Breast epithelium (tissue), 4 donors: ENCODE data around the gene MRPL21. TPM values are rescaled to one million over a fixed set of nuclear protein-coding genes. Genes with fewer than 3 reads are reported as not detected.

Experiments
- DNase-seq, 2 donors: peaks; one replicate each; pipeline ENCODE4 v3.0.0-alpha.2; 2019; ENCODE audit warnings: low spot score in 2 of 2
- H3K27ac ChIP-seq, 2 donors: fragments of 200-600 bp; sonication (generic) in 1 of 2; one replicate each; pipeline ENCODE4 v1.5.1; 2016 to 2019; ENCODE audit warnings: mild to moderate bottlenecking in 1 of 2
- H3K27me3 ChIP-seq, 2 donors: fragments of 200-600 bp; sonication (generic) in 1 of 2; one replicate each; pipeline versions ENCODE4 v1.5.1 to v1.6.0; 2017 to 2019; ENCODE audit warnings: control low read depth in 1 of 2, mild to moderate bottlenecking in 1 of 2
- H3K36me3 ChIP-seq: fragments of 200-600 bp; one replicate; pipeline ENCODE4 v1.5.1; 2019
- H3K4me1 ChIP-seq, 2 donors: fragments of 200-600 bp; sonication (generic); one replicate each; pipeline ENCODE4 v1.5.1; 2016 to 2019; ENCODE audit warnings: control low read depth in 1 of 2
- H3K4me3 ChIP-seq, 3 donors: fragments of 200-600 bp; sonication (generic); 1 replicate in 2 of 3; 2 replicates in 1 of 3; pipeline ENCODE4 v1.5.1; 2016 to 2019; ENCODE audit warnings: mild to moderate bottlenecking in 3 of 3, moderate library complexity in 2 of 3
- H3K9me3 ChIP-seq, 2 donors: fragments of 200-600 bp; sonication (generic) in 1 of 2; one replicate each; pipeline ENCODE4 v1.5.1; 2016 to 2019; ENCODE audit warnings: control low read depth in 1 of 2
- POLR2A ChIP-seq: fragments of 450-650 bp; IDR thresholded peaks from one replicate; pipeline ENCODE4 v1.6.1; 2016; ENCODE audit warnings: antibody characterized with exemption, mild to moderate bottlenecking, moderate library complexity
- POLR2AphosphoS5 ChIP-seq, 3 donors: sonication (generic); formaldehyde crosslinking; IDR thresholded peaks; one replicate each; pipeline ENCODE4 v1.6.1; 2017; ENCODE audit warnings: antibody characterized with exemption in 3 of 3
- intact Hi-C: fragments of 100-400 bp; cut with DNase I; formaldehyde crosslinking; loops from one replicate; pipeline ENCODE4 v1.15.1; 2023; ENCODE audit warnings: low total_unique reads
- total RNA-seq, 3 donors: library from RNA; depleted of rRNA; stranded (reverse); fragments of >200 nt; gene quantifications; one replicate each; pipeline ENCODE4 v1.1.0, GENCODE V29; 2016
- TF ChIP-seq, protein P1 (sequence below), 3 donors: fragments of 450-650 bp; IDR thresholded peaks; one replicate each; pipeline ENCODE4 v1.5.1; 2016 to 2017; ENCODE audit warnings: antibody characterized with exemption in 3 of 3, mild to moderate bottlenecking in 3 of 3, moderate library complexity in 3 of 3

Gene MRPL21
- total RNA-seq, 3 donors from 2014 or later, result 44.3 to 89.1 (median 51.7) TPM

DNA sequence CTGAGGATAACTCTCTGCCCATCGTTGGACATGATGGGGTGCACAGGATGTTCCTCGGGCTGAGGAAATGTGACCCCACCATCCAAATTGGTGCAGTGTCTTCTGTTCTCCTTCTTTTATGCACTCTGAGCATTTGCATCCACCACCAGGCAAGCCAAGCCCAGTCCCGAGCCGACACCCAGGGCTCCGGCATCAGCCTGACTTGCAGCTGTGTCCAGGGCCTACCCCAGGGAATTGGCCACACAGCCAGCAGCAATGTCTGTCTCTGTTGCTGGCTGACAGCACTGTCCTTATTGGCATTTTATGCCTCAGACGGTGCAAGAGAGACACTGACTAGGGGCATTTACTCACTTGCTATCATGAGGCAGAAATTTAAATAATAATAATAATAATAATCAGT, 36.6 kb downstream of the MRPL21 start:
- no peak overlapping the region for H3K4me3 ChIP-seq
- H3K4me1 ChIP-seq, result no peaks in the 10 kb centered on the region
- intact Hi-C loops, result no loop called here
- no peak for TF ChIP-seq POLR2A
- TF ChIP-seq, protein P1, sequence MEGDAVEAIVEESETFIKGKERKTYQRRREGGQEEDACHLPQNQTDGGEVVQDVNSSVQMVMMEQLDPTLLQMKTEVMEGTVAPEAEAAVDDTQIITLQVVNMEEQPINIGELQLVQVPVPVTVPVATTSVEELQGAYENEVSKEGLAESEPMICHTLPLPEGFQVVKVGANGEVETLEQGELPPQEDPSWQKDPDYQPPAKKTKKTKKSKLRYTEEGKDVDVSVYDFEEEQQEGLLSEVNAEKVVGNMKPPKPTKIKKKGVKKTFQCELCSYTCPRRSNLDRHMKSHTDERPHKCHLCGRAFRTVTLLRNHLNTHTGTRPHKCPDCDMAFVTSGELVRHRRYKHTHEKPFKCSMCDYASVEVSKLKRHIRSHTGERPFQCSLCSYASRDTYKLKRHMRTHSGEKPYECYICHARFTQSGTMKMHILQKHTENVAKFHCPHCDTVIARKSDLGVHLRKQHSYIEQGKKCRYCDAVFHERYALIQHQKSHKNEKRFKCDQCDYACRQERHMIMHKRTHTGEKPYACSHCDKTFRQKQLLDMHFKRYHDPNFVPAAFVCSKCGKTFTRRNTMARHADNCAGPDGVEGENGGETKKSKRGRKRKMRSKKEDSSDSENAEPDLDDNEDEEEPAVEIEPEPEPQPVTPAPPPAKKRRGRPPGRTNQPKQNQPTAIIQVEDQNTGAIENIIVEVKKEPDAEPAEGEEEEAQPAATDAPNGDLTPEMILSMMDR (IDR thresholded peaks at IDR 0.05), result no peak
- TF ChIP-seq POLR2AphosphoS5 (IDR thresholded peaks at IDR 0.05), result no peak
- no peaks in the 10 kb centered on the region for H3K27me3 ChIP-seq
- H3K27ac ChIP-seq, result no peak overlapping the region
- peaks cover 4 to 6% of the 10 kb centered on the region in 2 donors for H3K9me3 ChIP-seq
- no peaks in the 10 kb centered on the region for H3K36me3 ChIP-seq
- no peak for DNase-seq

- Histone ChIP-seq H3K27ac (no peak overlapping the region), H3K4me3 (no peak overlapping the region), H3K9me3 (peaks cover 4 to 6% of the 10 kb centered on the region in 2 donors), H3K4me1 (no peaks in the 10 kb centered on the region), H3K36me3 (no peaks in the 10 kb centered on the region), H3K27me3 (no peaks in the 10 kb centered on the region)
- intact Hi-C loops, result no loop called here
- TF ChIP-seq, protein P1 (IDR thresholded peaks at IDR 0.05), result no peak
- TF ChIP-seq POLR2A (no peak), POLR2AphosphoS5 (IDR thresholded peaks at IDR 0.05) (no peak)
- no peak for DNase-seq
Measured at GRCh38 chr11:68865241-68865640, 38.4 kb downstream of the MRPL21 start.

- intact Hi-C loops, result no loop called here
- Histone ChIP-seq H3K27ac (no peak overlapping the region), H3K9me3 (peaks cover 4 to 6% of the 10 kb centered on the region in 2 donors), H3K36me3 (no peaks in the 10 kb centered on the region), H3K4me1 (no peaks in the 10 kb centered on the region), H3K27me3 (no peaks in the 10 kb centered on the region), H3K4me3 (no peak overlapping the region)
- TF ChIP-seq, protein P1 (IDR thresholded peaks at IDR 0.05), result no peak
- TF ChIP-seq POLR2AphosphoS5 (IDR thresholded peaks at IDR 0.05), result no peak
- no peak for TF ChIP-seq POLR2A
- no peak for DNase-seq
Measured at GRCh38 chr11:68863553-68864265, 39.9 kb downstream of the MRPL21 start.

GRCh38 chr11:68862421-68862820, 41.2 kb downstream of the MRPL21 start:
- DNase-seq, result no peak
- intact Hi-C loops, result no loop called here
- TF ChIP-seq, protein P1 (IDR thresholded peaks at IDR 0.05), result no peak
- TF ChIP-seq POLR2AphosphoS5 (IDR thresholded peaks at IDR 0.05) (no peak), POLR2A (no peak)
- Histone ChIP-seq H3K36me3 (no peaks in the 10 kb centered on the region), H3K27me3 (no peaks in the 10 kb centered on the region), H3K4me1 (no peaks in the 10 kb centered on the region), H3K27ac (no peak overlapping the region), H3K4me3 (no peak overlapping the region), H3K9me3 (peaks cover 4 to 6% of the 10 kb centered on the region in 2 donors)

DNA sequence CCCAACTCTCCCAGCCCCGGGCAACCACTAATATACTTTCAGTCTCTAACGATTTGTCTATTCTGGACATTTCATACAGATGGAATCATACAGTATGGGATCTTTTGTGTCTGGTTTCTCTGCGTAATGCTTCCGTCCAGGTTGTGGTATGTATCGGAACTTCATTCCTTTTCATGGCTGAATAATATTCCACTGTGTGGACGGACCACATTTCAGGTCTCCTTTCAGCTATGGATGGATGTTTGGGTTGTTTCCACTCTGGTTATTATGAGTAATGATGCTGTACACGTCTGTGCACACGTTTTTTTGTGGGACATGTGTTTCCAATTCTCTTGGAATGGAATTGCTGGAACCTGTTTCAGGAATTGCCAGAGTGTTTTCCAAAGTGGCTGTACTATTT, 44.5 kb downstream of the MRPL21 start:
- H3K27me3 ChIP-seq, result peaks cover 5 to 6% of the 10 kb centered on the region in 2 donors
- intact Hi-C loops, result no loop called here
- no peak overlapping the region for H3K4me3 ChIP-seq
- H3K27ac ChIP-seq, result no peak overlapping the region
- DNase-seq, result no peak
- H3K36me3 ChIP-seq, result no peaks in the 10 kb centered on the region
- TF ChIP-seq, protein P1 (IDR thresholded peaks at IDR 0.05), result no peak
- TF ChIP-seq POLR2AphosphoS5 (IDR thresholded peaks at IDR 0.05), result no peak
- TF ChIP-seq POLR2A, result no peak
- peaks cover 4 to 5% of the 10 kb centered on the region in 2 donors for H3K4me1 ChIP-seq
- peaks cover 3 to 5% of the 10 kb centered on the region in 2 donors for H3K9me3 ChIP-seq
